ENCODE results near the gene AIG1.

The AIG1 gene

DNA sequence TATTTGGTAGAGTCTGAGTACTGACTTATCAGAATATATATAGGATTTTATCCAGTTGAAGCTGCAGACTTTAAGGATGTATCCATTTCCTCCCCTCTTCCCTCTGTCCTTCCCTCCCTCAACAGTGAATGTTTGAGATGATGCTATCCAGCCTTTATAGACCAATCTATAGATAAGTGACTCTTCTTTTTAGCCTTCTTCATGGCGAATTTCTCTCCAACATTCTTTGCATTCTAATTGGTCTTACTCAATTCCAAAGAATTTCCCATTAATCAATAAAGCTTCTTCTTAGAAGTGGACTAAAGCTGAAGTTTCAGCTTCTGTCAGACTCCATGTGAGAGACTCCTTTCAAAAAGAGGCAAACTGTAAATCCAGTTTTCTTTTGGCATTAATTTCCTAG, 99.3 kb downstream of the AIG1 start:
- TF ChIP-seq, protein P1, sequence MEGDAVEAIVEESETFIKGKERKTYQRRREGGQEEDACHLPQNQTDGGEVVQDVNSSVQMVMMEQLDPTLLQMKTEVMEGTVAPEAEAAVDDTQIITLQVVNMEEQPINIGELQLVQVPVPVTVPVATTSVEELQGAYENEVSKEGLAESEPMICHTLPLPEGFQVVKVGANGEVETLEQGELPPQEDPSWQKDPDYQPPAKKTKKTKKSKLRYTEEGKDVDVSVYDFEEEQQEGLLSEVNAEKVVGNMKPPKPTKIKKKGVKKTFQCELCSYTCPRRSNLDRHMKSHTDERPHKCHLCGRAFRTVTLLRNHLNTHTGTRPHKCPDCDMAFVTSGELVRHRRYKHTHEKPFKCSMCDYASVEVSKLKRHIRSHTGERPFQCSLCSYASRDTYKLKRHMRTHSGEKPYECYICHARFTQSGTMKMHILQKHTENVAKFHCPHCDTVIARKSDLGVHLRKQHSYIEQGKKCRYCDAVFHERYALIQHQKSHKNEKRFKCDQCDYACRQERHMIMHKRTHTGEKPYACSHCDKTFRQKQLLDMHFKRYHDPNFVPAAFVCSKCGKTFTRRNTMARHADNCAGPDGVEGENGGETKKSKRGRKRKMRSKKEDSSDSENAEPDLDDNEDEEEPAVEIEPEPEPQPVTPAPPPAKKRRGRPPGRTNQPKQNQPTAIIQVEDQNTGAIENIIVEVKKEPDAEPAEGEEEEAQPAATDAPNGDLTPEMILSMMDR (IDR thresholded peaks at IDR 0.05; ENCODE audit: low read length, missing control alignments): no peak
- no peak overlapping the region for H3K4me3 ChIP-seq (replicated peaks; ENCODE audit: low read depth, low read length)
- no peak for DNase-seq (ENCODE audit: low read depth)

DNA sequence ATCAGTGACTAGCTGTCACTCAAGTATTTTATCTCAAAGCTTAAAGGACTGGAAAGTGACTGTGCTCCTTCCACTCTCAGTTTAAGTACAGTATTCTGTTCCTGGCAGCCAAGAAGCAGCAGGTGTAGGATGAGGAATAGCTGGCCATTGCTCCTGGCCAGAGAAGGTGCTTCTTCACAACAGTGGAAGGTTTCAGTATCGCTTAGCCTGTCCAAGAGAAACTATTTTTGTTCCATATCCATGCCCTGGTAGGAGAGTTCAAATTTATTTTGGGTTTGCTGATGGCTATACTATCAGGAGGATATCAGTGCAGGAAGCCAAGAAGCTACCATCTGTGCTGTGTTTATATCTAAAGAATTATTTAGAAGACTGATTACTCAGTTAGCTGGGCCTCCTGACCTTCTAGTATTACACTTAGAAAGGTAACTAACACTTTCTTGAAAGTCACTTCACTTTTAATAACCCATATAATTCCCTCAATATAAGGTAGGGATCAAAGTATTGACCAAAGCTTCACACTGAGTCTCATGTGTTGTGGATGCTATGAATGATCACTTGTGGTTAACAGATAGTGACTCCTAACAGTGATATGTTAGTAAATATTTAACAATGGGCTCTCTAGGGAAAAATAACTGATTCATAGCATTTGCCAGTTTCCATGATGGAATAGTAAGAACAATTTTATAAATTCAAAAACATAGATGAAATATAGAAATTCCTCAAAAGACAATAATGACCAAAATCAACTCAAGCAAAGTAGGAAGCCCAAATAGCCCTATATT, 99.9 kb downstream of the AIG1 start:
- no peak overlapping the region for H3K4me3 ChIP-seq (replicated peaks; ENCODE audit: low read depth, low read length)
- no peak for DNase-seq (ENCODE audit: low read depth)
- TF ChIP-seq, protein P1 (IDR thresholded peaks at IDR 0.05; ENCODE audit: low read length, missing control alignments): no peak

DNA sequence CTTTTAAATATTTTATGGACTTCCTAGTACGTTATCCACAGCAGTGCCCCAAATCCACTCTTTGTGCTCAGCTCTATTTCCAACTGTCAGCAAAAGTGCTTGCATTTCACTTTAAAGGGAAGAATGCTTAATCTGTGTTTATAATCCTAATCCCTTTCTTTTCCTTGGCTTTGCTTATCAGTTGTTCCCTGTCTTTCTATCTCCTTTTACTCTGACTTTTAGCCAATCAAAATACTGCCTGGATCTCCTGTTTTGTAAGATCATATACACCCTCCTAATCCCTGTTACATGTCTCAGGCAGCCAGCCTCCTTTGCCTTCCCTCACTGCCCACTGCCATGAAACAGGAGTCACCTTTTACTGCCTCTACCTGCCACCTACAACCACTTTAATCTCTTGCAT, 102.9 kb downstream of the AIG1 start:
- TF ChIP-seq, protein P1 (IDR thresholded peaks at IDR 0.05; ENCODE audit: low read length, missing control alignments): no peak
- DNase-seq (ENCODE audit: low read depth): no peak

GRCh38 chr6:143164565-143165105, 103.9 kb downstream of the AIG1 start:
- TF ChIP-seq, protein P1 (IDR thresholded peaks at IDR 0.05; ENCODE audit: low read length, missing control alignments): no peak
- no peak overlapping the region for H3K4me3 ChIP-seq (replicated peaks; ENCODE audit: low read depth, low read length)
- no peak for DNase-seq (ENCODE audit: low read depth)

More for the DNA sequence above, 102.9 kb downstream of the AIG1 start:
- H3K4me3 ChIP-seq (replicated peaks; ENCODE audit: low read depth, low read length): no peak overlapping the region

DNA sequence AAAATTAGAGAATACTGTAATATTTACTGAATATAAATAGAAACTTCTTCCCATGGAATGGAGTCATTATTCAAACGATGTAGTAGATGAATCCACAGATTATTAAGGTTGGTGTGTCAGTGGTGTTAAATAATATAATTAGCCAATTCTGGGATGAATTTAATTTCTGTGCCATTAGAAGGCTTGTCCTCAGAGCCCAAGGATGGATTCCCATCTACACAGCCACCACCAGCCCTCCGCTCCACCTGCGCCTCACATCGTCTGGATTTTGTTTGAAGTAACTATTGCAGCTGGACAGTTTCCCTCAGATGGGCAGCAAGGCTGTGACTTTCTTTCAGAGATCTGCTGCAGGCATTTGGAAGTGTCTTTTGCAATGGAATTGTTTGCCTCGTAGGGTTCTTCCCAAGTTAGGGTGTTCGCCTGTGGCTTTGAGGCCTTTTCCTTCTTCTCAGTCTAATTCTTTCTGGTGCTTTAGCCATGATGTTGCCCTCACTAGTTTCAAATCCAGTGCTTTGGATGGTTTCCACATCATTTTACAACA, 104.7 kb downstream of the AIG1 start:
- DNase-seq (ENCODE audit: low read depth): no peak
- no peak overlapping the region for H3K4me3 ChIP-seq (replicated peaks; ENCODE audit: low read depth, low read length)
- TF ChIP-seq, protein P1 (IDR thresholded peaks at IDR 0.05; ENCODE audit: low read length, missing control alignments): no peak

DNA sequence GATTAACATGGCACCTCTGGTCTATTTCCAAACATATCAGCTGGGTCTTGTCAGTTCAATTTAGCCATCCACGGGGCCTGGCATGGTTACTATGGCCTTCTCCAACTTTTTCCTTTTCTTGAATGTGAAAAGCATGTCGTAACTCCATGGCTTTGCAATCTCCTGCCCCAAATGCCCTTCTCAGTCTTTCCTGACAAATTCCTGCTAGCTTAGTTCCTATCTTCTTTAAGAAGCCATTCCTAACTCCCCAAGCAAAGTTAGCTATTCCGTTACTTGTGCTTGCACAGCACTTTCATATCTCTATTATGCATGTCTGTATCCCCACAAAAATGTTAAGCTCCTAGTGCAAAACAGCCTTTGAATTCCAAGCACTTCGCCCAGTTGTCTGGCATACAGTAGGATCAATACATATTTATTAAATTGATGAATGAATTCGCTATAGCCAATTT, 105.6 kb downstream of the AIG1 start:
- no peak overlapping the region for H3K4me3 ChIP-seq (replicated peaks; ENCODE audit: low read depth, low read length)
- TF ChIP-seq, protein P1 (IDR thresholded peaks at IDR 0.05; ENCODE audit: low read length, missing control alignments): no peak
- no peak for DNase-seq (ENCODE audit: low read depth)
